T-helper 1 cell (primary cell): Measurements from ENCODE around the gene LY6G6D.

Source experiments
- DNase-seq, 5 donors: peaks; one replicate each; pipeline ENCODE4 v3.0.0-alpha.2; 2012 to 2020

Gene LY6G6D

GRCh38 chr6:31720196-31720770, 5.1 kb downstream of the LY6G6D start:
- DNase-seq = no peak

- no peak for DNase-seq
These were observed 6.3 kb downstream of the LY6G6D start, which contains the start of gene LY6G6C for GRCh38 chr6:31721351-31722020. Gene LY6G6C (minus strand): TSS chr6:31721746. CDS start chr6:31721679, 67 bp downstream.

- no peak for DNase-seq
These were observed 7.0 kb downstream of the LY6G6D start for GRCh38 chr6:31722173-31722572.

GRCh38 chr6:31723245-31723979, 8.3 kb downstream of the LY6G6D start, which contains the start of gene MPIG6B:
Gene MPIG6B (plus strand): TSS chr6:31723373. CDS start chr6:31723384, 11 bp downstream.
- DNase-seq = no peak

- DNase-seq = no peak
These were observed 9.0 kb downstream of the LY6G6D start for GRCh38 chr6:31723980-31724691.

- DNase-seq = no peak
These were observed 10.6 kb downstream of the LY6G6D start for GRCh38 chr6:31725502-31726350.

- DNase-seq = peak in 1 of 5 donors; percentile 56
These were observed 12.0 kb downstream of the LY6G6D start for GRCh38 chr6:31727034-31727716.

GRCh38 chr6:31727717-31728671, 12.8 kb downstream of the LY6G6D start:
- no peak for DNase-seq

- DNase-seq = no peak
These were observed 13.8 kb downstream of the LY6G6D start, which contains the start of gene DDAH2 for GRCh38 chr6:31728767-31729514. Gene DDAH2 (minus strand): TSS chr6:31729299. CDS start chr6:31729161, 138 bp downstream.

- peak; percentile 64 to 86 (median 71) for DNase-seq
These were observed 14.4 kb downstream of the LY6G6D start for GRCh38 chr6:31729515-31729978.

- peak; percentile 47 to 70 (median 49) for DNase-seq
These were observed 15.0 kb downstream of the LY6G6D start for GRCh38 chr6:31729979-31730630.

GRCh38 chr6:31730631-31731086, 15.5 kb downstream of the LY6G6D start:
- no peak for DNase-seq

- no peak for DNase-seq
These were observed 16.9 kb downstream of the LY6G6D start for GRCh38 chr6:31732029-31732428.

GRCh38 chr6:31733734-31734133, 18.6 kb downstream of the LY6G6D start:
- DNase-seq = no peak

- DNase-seq = peak in 1 of 5 donors; percentile 42
These were observed 19.2 kb downstream of the LY6G6D start for GRCh38 chr6:31734247-31734820.

- peak in 1 of 5 donors; percentile 79 for DNase-seq
These were observed 19.8 kb downstream of the LY6G6D start for GRCh38 chr6:31734821-31735406.

- DNase-seq = peak; percentile 41 to 87 (median 59)
These were observed 21.0 kb downstream of the LY6G6D start, which contains the start of gene CLIC1 for GRCh38 chr6:31736021-31736767. Gene CLIC1 (minus strand): TSS chr6:31736530. CDS start chr6:31736300, 230 bp downstream.
